GM11168 (cell line): Measurements from ENCODE around the gene SENP7.
"Not testable (repeated sequence)": the region's sequence is repeated elsewhere in the genome, so short reads cannot be mapped to it uniquely, and the experiment has no call there.

Experiments used
- in situ Hi-C: fragments of 300-500 bp; cut with MboI; formaldehyde crosslinking; loops from one replicate; pipeline ENCODE4 v1.12.0; 2022; ENCODE audit warnings: low sequenced_read_pairs; ENCODE audit not compliant: unreplicated experiment

SENP7 gene

GRCh38 chr3:101466465-101467309 is 46.3 kb downstream of the SENP7 start:
- in situ Hi-C loops: no loop called here

DNA sequence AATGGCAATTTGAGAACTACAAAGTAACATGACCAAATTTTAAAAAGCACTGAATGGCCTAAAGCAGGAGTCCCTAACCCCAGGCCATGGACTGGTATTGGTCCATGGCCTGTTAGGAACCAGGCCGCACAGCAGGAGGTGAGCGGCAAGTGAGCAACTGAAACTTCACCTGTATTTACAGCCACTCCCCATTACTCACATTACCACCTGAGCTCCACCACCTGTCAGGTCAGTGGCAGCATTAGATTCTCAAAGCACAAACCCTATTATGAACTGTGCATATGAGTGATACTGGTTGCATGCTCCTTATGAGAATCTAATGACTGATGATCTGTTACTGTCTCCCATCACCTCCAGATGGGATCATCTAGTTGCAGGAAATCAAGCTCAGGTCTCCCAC is 48.8 kb downstream of the SENP7 start:
- in situ Hi-C loops: no loop called here

- in situ Hi-C loops: no loop called here
Measured at GRCh38 chr3:101461451-101461850, 51.6 kb downstream of the SENP7 start.

GRCh38 chr3:101458387-101458786 is 54.6 kb downstream of the SENP7 start:
- in situ Hi-C loops: no loop called here

GRCh38 chr3:101454629-101455028 is 58.4 kb downstream of the SENP7 start:
- in situ Hi-C loops: no loop called here

DNA sequence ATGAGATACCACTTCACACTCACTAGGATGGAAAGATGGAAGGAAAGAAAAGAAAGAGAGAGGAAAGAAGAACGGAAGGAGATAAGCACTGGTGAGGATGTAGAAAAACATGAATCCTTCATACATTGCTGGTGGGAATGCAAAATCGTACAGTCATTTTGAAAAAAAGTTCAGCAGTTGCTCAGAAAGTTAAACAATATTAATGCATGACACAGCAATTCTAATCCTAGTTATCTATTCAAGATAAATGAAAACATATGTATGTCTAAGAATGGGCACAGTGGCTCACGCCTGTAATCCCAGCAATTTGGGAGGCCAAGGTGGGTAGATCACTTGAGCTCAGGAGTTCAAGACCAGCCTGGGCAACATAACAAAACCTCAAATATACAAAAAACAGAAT is 59.1 kb downstream of the SENP7 start:
- in situ Hi-C loops: no loop called here

- in situ Hi-C loops: not testable (repeated sequence)
Measured at GRCh38 chr3:101438641-101439040, 74.4 kb downstream of the SENP7 start.

DNA sequence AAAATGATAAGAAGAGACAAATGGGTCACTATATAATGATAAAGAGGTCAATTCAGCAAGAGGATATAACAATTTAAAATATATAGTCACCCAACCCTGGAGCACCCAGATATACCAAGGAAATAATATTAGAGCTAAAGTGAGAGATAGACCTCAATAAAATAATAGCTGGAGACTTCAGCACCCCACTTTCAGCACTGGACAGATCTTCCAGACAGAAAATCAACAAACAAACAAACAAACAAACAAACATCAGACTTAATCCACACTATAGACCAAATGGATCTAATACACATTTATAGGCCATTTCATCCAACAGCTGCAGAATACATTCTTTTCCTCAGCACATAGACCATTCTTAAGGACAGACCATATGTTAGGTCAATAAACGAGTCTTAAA is 79.4 kb downstream of the SENP7 start:
- in situ Hi-C loops: no loop called here

- in situ Hi-C loops: no loop called here
Measured at GRCh38 chr3:101423984-101424888, 88.8 kb downstream of the SENP7 start.

GRCh38 chr3:101418851-101419250 is 94.2 kb downstream of the SENP7 start:
- in situ Hi-C loops: no loop called here

DNA sequence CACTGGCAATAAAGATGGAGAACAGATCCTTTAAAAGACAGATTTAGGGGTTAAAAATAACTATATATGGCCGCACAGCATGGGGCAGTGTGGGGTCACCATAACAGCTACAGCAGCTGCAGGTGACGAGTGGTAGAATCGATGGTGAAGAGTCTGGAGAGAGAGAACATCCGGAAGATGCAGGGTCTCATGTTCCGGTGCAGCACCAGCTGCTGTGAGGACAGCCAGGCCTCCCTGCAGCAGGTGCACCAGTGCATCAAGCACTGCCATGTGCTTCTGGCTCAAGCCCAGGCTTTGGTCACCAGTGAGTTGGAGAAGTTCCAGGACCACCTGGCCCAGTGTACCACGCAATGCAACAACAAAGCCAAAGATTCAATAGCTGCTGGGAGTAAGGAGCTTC is 98.9 kb downstream of the SENP7 start:
- in situ Hi-C loops: no loop called here

GRCh38 chr3:101413656-101414055 is 99.4 kb downstream of the SENP7 start:
- in situ Hi-C loops: no loop called here

GRCh38 chr3:101391413-101391950 is 121.5 kb downstream of the SENP7 start:
- in situ Hi-C loops: no loop called here

- in situ Hi-C loops: no loop called here
Measured at GRCh38 chr3:101388706-101389105, 124.3 kb downstream of the SENP7 start.

DNA sequence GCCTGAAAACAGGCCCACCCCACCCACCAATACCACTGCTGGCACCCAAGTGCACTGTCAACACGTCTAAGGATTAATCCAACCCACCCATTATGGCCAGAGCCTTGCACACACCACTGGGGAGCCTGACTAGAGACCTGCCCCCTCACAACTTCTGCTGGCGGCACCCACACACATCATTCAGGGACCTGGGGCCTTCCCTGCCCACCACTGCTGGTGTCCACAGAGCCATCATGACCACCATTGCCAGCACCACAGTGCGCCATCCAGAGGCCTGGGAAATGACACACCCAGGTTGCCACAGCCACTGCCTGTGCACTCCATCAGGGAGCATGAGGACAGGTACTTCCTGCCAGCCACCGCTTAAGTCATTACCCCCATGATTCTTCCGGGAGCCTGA is 125.7 kb downstream of the SENP7 start:
- in situ Hi-C loops: no loop called here

DNA sequence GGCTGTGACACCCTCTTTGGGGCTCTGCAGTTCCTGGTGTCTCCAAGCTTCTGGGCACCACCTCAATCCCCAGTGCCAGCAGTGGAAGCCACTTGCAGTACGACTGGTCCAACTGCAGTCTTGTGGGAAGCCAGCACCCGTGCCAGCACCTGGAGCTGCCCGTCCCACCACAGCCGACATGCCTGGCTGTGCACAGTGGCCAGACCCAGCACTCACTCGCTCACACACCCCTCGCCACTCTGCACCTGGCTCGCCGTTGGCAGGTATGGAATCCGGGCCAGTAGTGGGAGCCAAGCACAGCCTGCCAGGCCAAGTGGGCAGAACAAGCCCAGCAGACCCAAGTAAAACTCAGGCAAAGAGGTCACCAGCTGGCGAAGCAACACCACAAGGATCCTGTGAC is 128.6 kb downstream of the SENP7 start:
- in situ Hi-C loops: no loop called here

DNA sequence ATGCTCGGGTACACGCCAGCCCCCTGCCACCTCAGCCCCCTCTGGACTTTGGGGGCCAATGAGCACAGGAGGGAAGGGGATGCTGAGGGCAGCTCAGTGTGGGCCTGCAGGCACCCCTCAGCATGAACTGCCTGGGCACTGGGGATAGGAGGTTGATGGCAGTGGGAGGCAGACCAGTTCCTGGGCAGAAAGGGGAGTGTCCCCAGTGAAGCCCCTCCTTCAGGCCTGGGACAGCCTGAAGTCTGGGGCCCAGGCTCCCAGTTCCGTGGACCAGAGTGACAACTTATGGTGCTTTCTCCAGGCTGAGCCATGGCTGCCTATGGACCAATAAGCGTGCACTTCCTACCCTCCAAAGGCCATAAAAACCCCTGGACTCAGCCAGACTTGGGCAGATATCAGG is 129.4 kb downstream of the SENP7 start:
- in situ Hi-C loops: no loop called here

DNA sequence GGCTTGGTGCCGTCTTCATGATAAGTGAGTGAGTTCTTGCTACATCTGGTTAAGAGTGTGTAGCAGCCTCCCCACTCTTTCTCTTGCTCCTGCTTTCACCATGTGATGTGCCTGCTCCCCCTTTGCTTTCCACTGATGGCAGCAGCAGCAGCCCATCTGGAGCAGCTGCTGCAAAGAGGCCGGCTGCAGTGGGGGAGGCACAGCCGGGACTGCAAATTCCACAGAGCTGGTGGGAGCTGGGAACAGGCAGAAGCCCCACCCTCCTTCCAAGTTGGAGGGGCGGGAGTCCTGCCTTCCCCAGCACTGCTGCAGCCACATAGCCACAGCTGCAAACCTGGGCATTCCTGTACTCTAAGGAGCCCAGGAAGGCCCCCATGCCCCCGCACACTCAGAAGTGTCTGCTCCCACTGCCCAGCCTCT is 129.8 kb downstream of the SENP7 start:
- in situ Hi-C loops: no loop called here

DNA sequence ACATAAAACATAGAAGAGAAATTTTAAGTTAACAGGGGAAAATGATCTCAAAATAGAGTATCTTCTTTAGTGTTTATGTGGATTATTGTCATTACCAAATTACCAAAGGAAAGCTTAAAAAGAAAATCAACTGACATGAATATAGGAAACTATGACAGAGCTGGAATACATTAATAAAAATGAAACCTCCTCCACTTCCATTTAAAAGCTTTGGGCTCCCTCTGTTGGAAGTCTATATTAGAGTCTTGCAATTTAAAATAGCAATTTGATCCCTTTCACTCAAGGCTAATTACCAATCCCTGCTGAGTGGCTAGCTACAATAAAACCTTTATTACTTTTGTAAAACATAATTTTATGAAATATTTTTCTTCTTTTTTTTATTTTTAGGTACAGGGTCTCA is 131.2 kb downstream of the SENP7 start:
- in situ Hi-C loops: no loop called here

- in situ Hi-C loops: no loop called here
Measured at GRCh38 chr3:101379658-101380376, 133.2 kb downstream of the SENP7 start.
